ENCODE measurements around the gene STON2. TPM values are rescaled to one million over a fixed set of nuclear protein-coding genes. Genes with fewer than 3 reads are reported as not detected.

Gene STON2
- total and polyA plus RNA-seq, 2 of the 8 experiments (the other 6 are each of a cell fraction or from before 2014, with no cell fraction given): 8.9 to 50.0 TPM

- Histone ChIP-seq H3K4me2 (ENCODE audit: insufficient read depth in 1 of 2, low read depth in 2 of 2, low read length in 2 of 2) (no peak overlapping the region), H3K27me3 (replicated peaks in 1 of 4; ENCODE audit: control insufficient read depth in 3 of 4, extremely low read depth in 1 of 4, insufficient read depth in 3 of 4, low read length in 3 of 4) (no peaks in the 10 kb centered on the region), H3K79me2 (ENCODE audit: control insufficient read depth in 1 of 2, insufficient read depth in 2 of 2, low read length in 2 of 2) (peaks cover 0 to 6% of the 10 kb centered on the region in 2 experiments; a peak in 1 of 4 replicates), H3K36me3 (ENCODE audit: control insufficient read depth in 2 of 4, insufficient read depth in 4 of 4, low read length in 3 of 4) (no peaks in the 10 kb centered on the region), H3K23ac (ENCODE audit: insufficient read length) (no peak overlapping the region), H3K18ac (ENCODE audit: extremely low read depth, low read length) (no peak overlapping the region), H4K20me1 (replicated peaks in 1 of 2; ENCODE audit: control insufficient read depth in 1 of 2, insufficient read depth in 2 of 2, low read length in 2 of 2) (peaks cover 0 to 1% of the 10 kb centered on the region in 2 experiments), H3K14ac (ENCODE audit: insufficient read length) (no peak overlapping the region), H4K91ac (replicated peaks; ENCODE audit: insufficient read length, low read length) (no peak overlapping the region), H2AK5ac (ENCODE audit: low read depth, low read length) (no peak overlapping the region), H2BK120ac (replicated peaks; ENCODE audit: low read depth, low read length) (no peak overlapping the region), H4K8ac (ENCODE audit: extremely low read depth, insufficient read depth, low read length) (no peak overlapping the region), H2BK5ac (ENCODE audit: low read depth, low read length) (no peak overlapping the region), H3K23me2 (ENCODE audit: low read depth, low read length) (no peaks in the 10 kb centered on the region), H3K27ac (ENCODE audit: low read depth, low read length) (no peak overlapping the region), H3K4ac (replicated peaks; ENCODE audit: insufficient read length, low read depth, low read length) (no peak overlapping the region), H3K56ac (replicated peaks; ENCODE audit: insufficient read length, low read depth, low read length) (no peak overlapping the region), H2BK15ac (ENCODE audit: low read length) (no peak overlapping the region), H3K79me1 (ENCODE audit: low read depth, low read length) (no peaks in the 10 kb centered on the region), H3K9me3 (ENCODE audit: insufficient read depth in 2 of 2, low read depth in 1 of 2, low read length in 1 of 2) (no peaks in the 10 kb centered on the region), H2BK12ac (ENCODE audit: low read depth, low read length) (no peak overlapping the region), H3K9ac (replicated peaks in 1 of 4; ENCODE audit: extremely low read depth in 1 of 4, low read depth in 3 of 4, low read length in 3 of 4) (no peak overlapping the region), H4K5ac (ENCODE audit: insufficient read length, low read depth, low read length) (no peak overlapping the region), H2BK20ac (ENCODE audit: low read length) (no peak overlapping the region), H2AFZ (ENCODE audit: low read length) (no peak overlapping the region), H3K4me3 (ENCODE audit: extremely low read depth in 1 of 4, insufficient read depth in 2 of 4, low read depth in 3 of 4, low read length in 4 of 4) (no peak overlapping the region), H3K4me1 (replicated peaks in 1 of 4; ENCODE audit: control insufficient read depth in 3 of 4, insufficient read depth in 4 of 4, low read length in 3 of 4) (no peaks in the 10 kb centered on the region)
- ChIA-PET CTCF (ENCODE audit: partially characterized antibody) (interaction anchor here (1.3 to 1.9 kb wide), 2 partner anchors 26 to 77 kb away, joined by 3 to 7 read pairs; no protein-coding TSS in a partner anchor), POLR2A (ENCODE audit: partially characterized antibody) (no interaction called here)
- TF ChIP-seq MAX (IDR thresholded peaks at IDR 0.05) (no peak), CHD2 (IDR thresholded peaks at IDR 0.05; ENCODE audit: low read length) (no peak), SRF (IDR thresholded peaks at IDR 0.05; ENCODE audit: low read depth, low read length) (no peak), CTCF (IDR thresholded peaks at IDR 0.05; ENCODE audit: control extremely low read depth in 1 of 3, insufficient read depth in 1 of 3, low read depth in 1 of 3, low read length in 3 of 3) (no peak), HDAC2 (IDR thresholded peaks at IDR 0.05; ENCODE audit: borderline replicate concordance in 1 of 2, low read depth in 2 of 2, low read length in 2 of 2) (no peak), ATF3 (IDR thresholded peaks at IDR 0.05; ENCODE audit: insufficient read depth, low read depth, low read length) (no peak), SP4 (IDR thresholded peaks at IDR 0.05; ENCODE audit: low read length) (no peak), ASH2L (IDR thresholded peaks at IDR 0.05; ENCODE audit: low read length) (no peak)
- no peak for FAIRE-seq
- 87% methylated on average over 4 of the region's 4 CpGs; no CpG with 5 or more reads in 1 of the 2 experiments for WGBS, 2 experiments (ENCODE audit: extremely low coverage in 1 of 2, insufficient coverage in 1 of 2, insufficient read length in 1 of 2, insufficient replicate concordance in 2 of 2, low coverage in 1 of 2, low lambda C conversion rate in 2 of 2, missing lambda C conversion rate in 1 of 2)
- no peak for DNase-seq (ENCODE audit: low read depth in 1 of 2, low spot score in 2 of 2)
Observed at GRCh38 chr14:81295958-81296923, 103.9 kb downstream of the STON2 start.

Measured in H1 (cell line).